T-helper 2 cell treated with Interferon-gamma antibody and Interleukin-4, amounts not matched to agents 100 ng/mL and 5 ng/mL, for 36 hours (primary cell): Measurements from ENCODE around the gene AKT3. TPM values are rescaled to one million over a fixed set of nuclear protein-coding genes. Genes with fewer than 3 reads are reported as not detected.

Source experiments
- intact Hi-C: fragments of 100-400 bp; cut with micrococcal nuclease; formaldehyde crosslinking; loops from one replicate; pipeline ENCODE4 v1.15.1; 2023
- total RNA-seq: library from RNA; stranded (reverse); gene quantifications from 2 replicates; pipeline ENCODE4 v1.2.3, GENCODE V29; 2022

Gene AKT3
- total RNA-seq, 1 donor from 2014 or later, result 23.2 TPM

DNA sequence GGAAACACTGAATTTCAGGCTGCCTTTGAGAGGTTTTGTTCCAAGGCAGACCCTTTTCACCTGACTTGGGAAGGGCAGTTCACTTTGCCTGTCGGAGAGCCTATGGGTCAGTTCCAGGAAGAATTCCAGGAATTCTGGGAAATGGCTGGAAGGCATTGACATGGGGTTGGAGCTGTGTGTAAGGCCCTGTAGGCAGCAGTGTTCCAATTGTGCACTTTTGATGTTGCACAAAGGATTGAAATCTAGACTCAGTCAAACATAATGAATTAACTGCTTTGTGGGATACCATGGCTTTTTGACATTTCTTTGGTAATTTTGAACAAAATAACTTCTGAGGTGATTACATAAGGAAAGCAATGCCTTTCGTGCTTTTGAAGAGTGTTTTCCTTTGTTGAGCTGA, 409.6 kb downstream of the AKT3 start:
- intact Hi-C loops, result no loop called here

DNA sequence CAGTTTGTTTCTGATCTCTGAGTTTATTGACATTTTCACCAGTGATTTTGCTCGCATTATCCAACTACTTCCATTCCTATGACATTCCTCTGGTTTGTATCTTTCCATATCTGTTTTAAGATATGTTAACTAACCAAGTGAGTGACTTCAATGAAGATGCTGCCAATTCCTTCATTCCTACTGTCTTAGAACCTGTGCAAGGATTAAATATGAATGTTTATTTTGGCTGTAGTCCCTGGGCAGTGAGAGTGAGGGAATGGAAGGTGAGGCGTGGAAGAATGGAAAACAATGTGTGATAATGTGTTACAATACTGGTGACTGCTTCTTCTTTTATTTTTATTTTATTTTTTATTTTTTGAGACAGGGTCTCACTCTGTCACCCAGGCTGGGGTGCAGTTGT, 411.2 kb downstream of the AKT3 start:
- intact Hi-C loops, result no loop called here

Other genes with a start within 250 kb of the AKT3 start
- gene ZBTB18, start 201.0 kb upstream of the AKT3 start, total RNA-seq, result 6.5 and 7.0 TPM in 2 replicates